ENCODE data around the gene MBP.
A peak's percentile ranks its signal among the peaks of the same experiment; 100 is the strongest.

MBP gene

DNA sequence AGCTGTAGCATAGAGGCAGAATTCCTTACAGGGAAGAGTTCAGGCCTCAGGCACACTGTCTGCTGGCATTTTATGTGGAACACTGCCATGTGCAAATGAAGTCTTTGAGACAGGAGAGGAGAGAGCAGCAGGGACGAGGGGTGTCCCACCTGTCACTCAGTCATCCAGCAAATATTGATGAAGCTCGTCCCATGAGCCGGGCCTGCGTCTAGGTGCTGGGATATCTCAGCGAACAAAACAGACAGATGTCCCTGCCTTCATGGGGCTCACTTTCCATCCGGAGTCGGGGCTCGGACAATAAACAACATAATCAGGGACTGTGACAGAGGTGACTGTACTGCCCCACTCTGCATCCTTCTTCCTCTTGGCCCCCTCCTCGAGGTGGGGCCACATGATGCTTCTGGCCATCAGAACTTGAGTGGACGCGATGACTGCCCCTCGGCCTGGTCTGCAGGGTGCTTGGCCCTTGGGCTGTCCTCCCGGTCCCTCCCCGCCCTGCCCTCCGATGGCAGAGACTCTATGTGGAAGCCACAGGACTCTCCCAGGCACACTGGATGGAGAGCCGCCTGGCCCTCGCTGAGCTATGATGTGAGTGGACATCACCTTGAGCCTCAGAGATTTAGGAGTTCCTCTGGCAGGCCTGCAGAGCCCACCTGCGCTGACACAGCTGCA lies 78.8 kb downstream of the MBP start:
- no peak for DNase-seq

DNA sequence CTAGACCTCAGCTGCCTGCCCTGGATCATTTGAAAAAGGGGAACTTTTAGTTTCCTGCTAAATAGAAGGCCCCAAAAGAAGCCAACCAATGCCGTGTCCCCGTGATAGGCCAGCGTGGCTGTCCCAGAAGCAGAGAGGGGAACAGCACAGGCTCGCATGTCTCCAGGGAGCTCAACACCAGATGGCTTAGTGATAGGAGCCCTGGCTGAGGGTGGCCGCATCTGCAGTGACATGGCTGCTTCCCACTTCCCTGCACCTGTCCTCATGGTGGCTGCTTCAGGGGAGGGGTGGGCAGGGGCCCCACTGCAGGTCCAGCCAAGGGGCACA lies 79.6 kb downstream of the MBP start:
- DNase-seq: peak in 11 of 58 donors; percentile 27 to 57 (median 46)

DNA sequence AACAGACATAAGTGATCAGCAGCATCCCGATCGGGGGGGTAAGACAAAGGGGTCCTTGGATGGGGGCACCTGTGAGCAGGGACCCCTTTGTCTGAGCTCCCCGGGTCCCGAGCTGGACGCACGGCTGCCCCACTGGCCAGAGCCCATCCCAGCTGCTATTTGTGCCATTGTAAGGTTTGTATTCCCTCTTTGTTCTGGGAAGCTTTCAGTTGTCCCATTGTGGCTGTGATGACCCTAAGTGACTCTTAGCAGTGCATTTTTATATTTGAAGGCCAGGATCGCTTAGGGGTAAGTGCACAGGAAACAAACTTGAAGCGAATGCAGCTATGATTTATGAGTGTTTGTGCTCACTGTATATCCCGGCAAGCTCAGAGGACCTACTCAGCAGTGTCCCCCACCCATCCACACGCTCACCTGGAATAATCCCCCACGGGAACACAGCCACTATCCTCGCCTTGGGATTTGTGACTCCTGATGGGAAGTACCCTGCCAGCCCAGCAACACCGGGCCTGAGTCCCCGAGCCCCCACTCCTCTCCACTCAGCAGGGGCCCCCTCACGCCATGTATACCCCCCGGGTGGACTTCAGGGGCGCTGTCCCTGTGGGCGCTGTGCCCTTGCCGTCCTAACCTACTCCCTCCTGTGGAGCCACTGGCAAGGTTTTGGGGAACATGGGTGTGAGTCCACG lies 80.1 kb downstream of the MBP start:
- peak in 30 of 58 donors; percentile 12 to 80 (median 55) for DNase-seq

DNA sequence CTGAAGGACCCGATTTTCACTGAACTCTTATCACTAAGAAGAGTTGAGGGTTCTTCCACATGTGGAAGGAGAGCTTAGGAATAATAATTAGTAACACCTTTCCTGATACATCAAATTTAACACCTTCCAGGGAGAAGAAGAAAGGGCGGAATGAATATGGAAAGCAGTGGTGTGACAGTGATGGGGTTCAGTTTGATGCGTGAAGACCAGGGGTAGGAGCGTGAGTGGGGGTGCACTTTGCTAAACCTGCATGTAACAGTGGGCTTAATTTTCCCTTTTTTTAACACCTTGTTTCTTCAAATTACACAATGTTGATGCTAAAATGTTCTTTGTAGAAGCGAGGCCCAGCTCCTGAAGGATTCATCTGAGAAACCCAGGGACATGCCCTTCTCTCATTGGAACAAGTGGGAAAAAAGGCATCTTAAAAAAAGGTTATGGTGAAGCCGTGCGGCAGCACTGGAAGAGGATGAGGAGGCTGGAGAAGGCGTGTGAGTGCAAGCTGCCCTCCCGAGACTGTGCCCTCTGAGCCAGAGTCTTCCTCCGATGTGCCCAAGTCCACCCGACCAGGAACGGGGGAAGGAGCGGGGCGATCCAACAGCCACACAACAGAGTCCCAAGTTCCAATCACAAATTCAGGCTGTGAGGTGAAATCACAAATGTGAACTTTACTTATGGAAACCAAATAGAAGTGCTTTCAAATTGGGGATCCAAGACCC lies 80.8 kb downstream of the MBP start:
- no peak for DNase-seq

DNA sequence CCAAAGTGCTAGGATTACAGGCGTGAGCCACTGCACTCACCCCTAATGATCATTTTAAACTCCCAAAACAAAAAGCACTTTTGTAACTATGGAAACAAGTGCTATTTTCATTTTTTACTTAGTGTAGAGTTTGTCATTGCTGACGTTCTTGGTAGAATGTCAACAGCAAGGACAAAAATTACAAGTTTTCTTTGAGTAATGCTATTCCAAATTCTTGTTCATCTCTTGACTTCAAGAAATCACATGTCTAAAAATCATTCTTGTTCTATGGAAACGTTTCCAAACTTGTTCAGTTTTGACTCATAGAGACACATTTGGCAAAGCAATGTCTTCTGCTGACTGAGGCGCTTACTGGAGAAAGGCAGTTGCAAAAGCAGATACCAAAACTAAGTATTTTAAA lies 82.6 kb downstream of the MBP start:
- DNase-seq: no peak

DNA sequence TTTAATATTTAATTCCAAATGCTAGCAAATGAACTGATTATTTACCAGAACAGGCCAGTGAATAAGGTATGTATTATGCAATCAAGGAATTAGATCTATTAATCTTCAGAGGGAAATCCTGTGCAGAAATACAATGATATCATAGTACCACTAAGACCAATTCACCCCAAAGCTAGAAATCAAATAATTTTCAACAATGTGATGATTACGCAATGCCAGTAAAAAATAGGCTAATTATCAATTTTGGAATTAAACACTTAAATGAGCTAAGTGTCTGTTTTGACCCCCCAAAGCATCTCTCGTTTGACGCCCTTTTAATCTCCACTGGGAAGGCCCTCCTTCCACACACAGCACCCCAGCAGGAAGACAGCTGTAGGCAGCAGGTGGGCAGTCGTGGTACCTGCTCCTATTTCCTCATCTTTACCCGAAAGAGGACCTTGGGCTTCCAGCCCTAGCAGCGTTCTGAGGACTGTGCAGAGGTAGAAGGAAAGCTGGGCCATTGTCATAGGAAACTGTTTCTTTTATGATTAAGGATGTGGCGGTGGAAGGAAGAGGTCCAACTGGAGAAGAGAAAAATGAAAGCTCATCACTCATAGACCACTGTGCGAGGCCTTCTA lies 84.7 kb downstream of the MBP start:
- no peak for DNase-seq

DNA sequence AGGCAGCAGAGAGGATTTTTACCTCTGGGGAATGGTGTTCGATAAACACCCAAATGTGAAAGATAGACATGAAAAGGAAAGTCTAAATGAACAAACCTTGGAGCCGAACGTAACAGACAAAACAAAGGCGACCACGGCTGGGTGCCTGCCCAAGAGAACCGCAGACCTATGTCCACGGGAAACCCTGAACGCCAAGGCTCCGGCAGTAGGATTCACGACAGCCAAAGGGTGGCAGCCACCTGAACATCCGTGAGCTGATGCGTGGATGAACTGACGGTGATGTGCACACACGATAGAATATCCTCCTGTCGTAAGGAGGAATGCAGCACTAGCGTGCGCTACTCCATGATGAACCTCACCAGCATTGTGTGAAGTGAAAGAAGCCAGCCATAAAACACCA lies 85.6 kb downstream of the MBP start:
- no peak for DNase-seq

DNA sequence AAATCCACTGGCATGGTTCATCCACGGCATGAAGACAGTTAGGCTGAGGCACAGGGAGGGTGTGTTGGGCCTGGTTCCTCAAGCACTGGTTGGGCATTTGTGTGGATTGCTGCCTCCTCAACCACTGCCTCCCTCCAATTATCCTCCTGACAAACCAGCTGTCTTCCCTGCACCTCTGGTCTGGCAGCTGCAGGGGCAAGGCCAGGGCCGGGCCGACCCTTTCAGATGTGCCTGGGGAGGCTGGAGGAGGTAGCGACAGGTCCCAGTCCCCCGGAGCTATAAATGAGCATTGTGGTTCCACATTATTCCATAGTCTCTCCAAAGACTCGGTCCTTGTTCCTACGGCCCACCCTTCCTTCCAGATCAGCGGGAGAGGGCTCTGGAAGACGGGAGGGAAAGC lies 86.2 kb downstream of the MBP start:
- DNase-seq: no peak

DNA sequence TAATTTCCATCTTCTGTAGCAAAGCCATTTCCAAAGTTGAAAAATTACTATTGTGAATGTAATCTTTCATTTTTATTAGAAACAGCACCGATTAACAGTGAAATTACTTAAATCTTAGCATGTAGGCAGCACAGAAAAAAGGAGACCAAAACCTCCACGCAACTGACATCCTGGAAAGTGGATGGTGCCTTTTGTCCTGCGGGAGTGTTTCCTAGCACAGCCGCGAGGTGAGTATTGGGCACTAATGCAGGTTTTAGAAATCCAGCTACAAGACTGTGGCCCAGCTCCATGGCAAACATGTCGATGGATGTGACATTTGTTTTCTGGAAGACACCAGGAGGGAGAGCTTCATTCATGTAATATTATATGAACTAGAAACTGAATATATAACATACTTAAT lies 86.9 kb downstream of the MBP start:
- no peak for DNase-seq

DNA sequence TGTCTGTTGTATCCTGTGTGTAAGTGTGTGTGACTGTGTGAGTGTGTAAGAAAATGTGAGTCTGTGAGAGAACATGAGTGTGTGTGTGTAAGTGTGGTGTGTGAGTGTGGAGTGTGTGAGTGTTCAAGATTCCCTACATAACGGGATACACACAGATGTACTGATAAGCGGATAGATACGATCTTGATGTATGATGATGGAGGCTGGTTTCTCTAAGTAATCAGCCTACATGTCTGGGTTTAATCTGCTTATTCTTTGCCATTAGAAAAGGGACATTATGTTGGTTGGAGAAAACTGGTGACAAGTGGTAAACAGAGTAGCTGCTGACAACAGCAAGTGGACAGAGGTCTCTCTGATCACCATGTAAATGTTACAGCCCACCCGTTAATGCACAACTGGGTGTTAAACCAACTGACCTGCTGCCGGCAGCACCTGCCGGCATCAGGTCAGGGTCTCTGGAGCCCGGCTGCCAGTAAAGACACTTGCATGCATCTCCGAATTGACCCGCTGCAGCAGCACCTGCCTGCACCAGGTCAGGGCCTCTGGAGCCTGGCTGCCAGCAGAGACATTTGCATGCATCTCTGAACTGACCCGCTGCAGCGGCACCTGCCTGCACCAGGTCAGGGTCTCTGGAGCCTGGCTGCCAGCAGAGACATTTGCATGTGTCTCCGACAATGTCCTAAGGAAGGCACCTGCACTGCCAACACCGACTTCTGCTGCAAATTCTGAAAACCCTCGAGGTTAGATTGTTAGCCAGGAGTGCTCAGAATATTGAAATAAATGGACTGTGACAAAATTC lies 87.5 kb downstream of the MBP start:
- DNase-seq: no peak

DNA sequence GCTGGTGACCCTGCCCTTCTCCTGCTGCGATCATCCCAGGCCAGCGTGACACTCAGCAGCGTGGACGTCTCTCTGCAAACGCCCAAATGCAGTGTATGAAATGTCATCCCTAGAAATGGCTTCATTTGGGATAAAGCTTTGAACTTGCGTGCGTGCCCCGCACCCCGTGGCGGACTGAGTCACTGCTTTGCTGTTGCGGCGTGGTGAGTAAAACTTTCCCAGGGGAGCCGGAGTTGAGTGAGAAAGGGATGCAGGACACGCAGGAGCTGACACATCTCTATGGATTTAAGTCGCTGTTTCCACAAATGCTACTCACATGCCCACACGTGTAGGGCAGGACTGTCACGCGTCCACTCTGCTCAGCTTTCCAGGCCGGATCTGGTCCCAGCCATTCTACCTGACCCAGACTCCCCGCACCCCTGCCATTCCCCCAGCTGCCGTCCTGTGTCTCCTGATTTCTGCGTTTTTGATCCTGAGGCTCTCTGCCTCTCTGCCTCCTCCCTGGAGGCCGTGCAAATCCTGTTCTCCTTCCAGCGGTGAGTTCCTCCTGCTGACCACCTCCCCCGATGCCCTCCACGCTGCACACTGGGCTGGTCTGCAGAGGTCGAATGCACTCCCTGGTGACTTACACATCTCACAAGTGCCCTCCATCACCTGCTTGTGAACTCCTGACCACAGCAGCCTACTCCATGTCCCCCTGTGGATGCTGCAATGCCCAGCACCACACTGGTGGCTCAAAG lies 88.9 kb downstream of the MBP start:
- peak in 1 of 58 donors; percentile 28 for DNase-seq

DNA sequence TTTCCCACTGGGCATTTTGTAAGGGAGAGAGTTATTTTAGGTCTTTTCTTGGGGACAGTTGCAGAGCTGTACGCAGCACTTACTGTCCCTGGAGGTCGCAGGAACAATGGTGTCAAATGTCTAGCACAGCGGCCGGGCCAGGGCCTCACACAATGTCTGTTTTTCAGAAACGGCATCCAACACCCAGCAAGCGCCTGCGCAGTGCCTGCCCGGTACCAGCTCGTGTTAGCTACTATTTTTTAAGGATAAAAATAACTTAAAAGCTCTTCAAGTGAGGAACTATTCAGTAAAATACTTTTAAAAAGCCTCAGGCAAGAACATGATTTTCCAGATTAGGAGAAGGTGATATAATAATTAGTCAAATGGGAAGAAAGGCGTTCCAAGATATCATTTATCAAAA lies 90.0 kb downstream of the MBP start:
- DNase-seq: peak in 43 of 58 donors; percentile 11 to 87 (median 68)

DNA sequence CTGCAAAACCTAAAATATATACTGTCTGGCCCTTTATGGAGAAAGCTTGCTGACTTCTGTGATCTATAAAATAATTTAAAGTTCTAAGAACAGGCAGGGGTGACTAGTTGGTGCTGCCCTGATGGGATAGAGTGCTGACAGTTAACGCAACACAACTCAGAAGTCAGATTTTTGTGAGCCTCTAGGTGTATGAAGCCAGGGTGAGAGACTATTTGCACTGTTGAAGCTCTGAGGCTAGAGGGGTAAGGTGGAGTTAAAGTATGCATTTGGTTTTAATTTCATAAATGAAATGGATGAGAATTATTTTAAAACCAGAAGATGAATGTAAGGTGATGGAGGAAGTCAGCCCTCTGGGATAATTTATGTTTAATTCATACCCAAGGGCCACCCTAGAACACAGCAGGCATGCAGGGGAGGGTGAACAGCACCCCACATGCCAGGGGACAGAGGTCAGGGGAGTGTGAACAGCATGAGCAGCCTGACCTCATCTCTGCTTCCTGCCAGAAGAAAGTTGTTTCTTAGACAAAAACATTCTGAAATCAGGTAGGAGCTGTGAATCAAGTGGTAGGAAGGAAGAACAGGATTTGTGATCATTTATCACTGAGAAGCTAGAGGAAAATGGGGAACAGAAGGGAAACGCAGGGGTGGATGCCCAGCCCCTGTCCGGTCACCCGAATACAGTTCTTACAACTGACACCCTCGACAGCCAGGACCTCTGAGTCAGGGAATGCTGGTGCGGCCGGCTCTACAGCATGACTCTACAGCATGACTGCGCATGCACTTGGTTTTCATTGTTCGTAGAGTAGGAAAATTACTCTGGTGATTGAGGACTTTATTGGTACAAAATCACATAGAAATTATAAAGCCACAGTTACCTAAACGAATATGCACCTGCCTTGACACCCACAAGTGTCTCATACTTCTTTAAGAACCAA lies 93.1 kb downstream of the MBP start:
- DNase-seq: peak in 17 of 58 donors; percentile 31 to 78 (median 50)

DNA sequence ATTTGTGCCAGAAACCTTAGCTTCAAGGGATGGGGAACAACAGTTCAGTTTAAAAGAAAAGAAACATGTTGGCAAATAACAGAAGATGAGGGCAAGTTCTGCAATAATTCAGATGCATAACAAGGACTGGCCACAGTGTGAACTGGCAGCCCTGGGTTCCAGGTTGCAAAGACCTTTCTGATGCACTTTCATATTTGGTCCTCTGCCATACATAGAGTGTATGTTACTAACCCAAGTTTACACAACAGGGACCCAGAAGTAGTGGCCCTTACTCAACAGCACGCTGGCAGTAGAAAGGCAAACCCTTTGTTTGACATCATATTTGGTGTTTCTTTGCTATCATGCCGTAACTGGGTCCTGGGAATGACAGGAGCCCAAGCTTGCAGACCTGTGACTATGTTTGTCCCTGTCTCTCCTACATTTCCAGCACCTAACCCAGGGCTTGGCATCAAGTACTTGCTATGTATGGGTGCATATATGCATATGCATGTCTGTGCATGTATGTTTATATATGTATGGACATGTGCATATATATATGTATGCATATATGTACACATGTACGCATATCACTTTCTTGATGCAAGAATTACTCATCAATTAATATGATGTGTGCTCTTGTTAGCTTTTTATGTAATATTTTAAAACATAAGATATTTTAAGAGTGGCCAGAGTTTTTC lies 94.3 kb downstream of the MBP start:
- no peak for DNase-seq

DNA sequence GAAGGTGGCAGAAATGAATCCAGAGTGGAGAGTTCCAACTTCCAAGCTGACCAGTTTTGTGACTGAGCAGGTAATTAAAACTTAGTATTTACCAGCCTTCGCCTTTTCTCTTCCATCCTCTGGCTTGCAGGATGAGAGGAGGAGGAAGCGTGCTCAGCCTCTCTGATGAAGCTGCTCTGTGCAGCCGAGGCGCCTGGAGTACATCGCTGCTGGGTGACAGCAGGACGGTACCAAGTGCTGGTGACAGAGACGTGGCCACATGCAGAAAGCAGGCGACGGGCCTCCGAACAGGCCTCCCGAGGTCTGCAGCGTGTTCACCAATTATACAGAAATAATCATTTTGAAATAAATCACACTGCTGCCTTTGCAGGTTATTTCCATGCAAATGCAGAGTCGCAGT lies 95.0 kb downstream of the MBP start:
- DNase-seq: peak in 6 of 58 donors; percentile 43 to 59 (median 52)

DNA sequence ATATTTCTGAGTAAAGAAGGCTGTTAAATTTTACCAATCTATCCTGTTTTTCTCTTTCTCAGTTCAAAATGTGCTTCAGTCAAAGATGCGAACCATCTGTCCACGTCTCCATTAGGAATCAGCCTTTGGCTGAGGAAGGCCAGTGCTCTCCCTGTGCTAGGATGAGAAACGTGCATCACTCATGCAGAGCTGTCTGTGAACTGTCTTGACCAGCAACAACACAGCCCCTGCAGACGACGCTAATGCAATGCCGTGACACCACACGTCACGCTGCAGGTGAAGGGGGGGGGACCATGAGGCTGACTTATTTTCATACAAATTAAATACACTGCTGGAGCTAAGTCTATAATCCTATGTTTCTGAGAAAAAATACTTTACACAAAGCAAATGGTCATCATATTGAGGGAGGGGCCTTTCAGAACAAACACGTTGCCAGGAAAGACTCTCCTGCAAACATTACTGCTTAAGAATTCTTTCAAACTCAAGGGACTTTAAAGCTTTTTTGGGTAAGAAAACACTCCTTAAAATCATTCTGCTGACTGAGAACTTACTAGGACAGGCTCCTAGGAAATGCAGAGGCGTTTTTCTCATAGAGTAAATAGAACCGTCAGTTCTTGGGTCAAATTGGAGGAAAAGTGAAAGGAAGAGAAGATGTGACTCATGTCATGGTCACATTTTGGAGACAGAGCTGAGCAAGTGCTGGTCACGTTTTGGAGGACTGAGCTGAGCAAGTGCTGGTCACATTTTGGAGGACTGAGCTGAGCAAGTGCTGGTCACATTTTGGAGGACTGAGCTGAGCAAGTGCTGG lies 97.0 kb downstream of the MBP start:
- DNase-seq: no peak

DNA sequence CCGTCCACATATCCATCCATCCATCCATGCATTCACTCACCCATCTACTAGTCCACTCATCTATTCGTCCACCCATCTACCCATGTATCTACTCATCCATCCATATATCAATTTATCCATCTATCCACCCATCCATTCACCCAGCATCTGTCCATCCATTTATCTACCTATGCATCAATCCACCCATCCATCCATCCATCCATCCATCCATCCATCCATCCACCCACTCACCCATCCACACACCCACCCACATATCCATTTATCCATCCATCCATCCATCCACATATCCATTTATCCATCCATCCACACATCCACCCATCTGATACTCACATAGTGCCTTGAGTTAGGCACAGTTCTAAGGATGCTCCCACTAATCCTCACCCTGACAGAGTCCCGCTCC lies 99.0 kb downstream of the MBP start:
- no peak for DNase-seq

DNA sequence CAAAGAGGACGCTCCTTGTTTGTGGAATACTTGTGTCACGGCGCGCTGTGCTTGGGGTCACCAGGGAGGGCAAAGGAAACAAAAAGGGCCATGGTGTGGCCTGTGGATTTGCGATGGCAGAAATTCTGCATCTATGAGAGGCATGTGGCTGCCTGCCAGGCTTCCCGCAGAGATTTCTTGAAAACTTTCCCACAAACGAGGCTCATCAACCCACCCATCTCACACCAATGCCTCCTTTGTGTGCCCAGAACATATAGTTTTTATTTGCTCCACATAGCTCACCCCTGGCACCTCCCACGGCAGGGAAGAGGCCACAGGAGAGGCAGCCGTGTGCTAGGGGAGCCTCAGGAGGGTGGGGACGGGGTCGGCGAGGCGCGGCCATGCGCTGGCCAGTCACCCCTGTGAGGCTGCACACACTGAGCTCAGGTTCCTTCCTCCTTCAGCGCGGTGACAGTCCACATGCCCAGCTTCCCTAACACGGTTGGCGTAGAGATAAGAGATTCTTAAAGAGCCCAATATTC lies 100.3 kb downstream of the MBP start:
- DNase-seq: peak in 1 of 58 donors; percentile 67
